ENCODE data around the gene MRPL53. TPM values are rescaled to one million over a fixed set of nuclear protein-coding genes. Genes with fewer than 3 reads are reported as not detected.

The MRPL53 gene
- total and polyA plus RNA-seq, 2 of the 13 experiments (the other 11 are each of a cell fraction or from before 2014, with no cell fraction given), result 34.3 to 51.9 TPM

GRCh38 chr2:74482801-74483674 lies 10.6 kb upstream of the MRPL53 start, which contains the start of the genes CCDC142 and TTC31 (continued):
- no peak for TF ChIP-seq PREB (CRISPR knock-in tag; IDR thresholded peaks at IDR 0.05)
- TF ChIP-seq GTF2F1 (IDR thresholded peaks at IDR 0.05; ENCODE audit: low read length), result 0 out of 2 replicates have a peak, but pooled peaks have one; percentile 52
- no peak for TF ChIP-seq ZNF597 (CRISPR knock-in tag; IDR thresholded peaks at IDR 0.05)
- peak; percentile 92; the same call in 1 of the 2 replicates for TF ChIP-seq ZNF337 (CRISPR knock-in tag; IDR thresholded peaks at IDR 0.05; ENCODE audit: borderline replicate concordance, low read depth)
- TF ChIP-seq ZNF724P (CRISPR knock-in tag; IDR thresholded peaks at IDR 0.05; ENCODE audit: borderline replicate concordance), result peak; percentile 51
- no peak for TF ChIP-seq NBN (conservative IDR thresholded peaks at IDR 0.05)
- peak; percentile 92 for TF ChIP-seq SIX1 (CRISPR knock-in tag; IDR thresholded peaks at IDR 0.05; ENCODE audit: borderline replicate concordance)
- peak; percentile 79; the same call in 1 of the 2 replicates for TF ChIP-seq MIER3 (CRISPR knock-in tag; IDR thresholded peaks at IDR 0.05; ENCODE audit: borderline replicate concordance)
- TF ChIP-seq MXD4 (CRISPR knock-in tag; IDR thresholded peaks at IDR 0.05), result peak; percentile 74; the same call in 1 of the 2 replicates
- no peak for TF ChIP-seq CBX2 (IDR thresholded peaks at IDR 0.05; ENCODE audit: low read depth, low read length)
- no peak for TF ChIP-seq CBX2 (CRISPR knock-in tag; IDR thresholded peaks at IDR 0.05; ENCODE audit: low read depth)
- no peak for TF ChIP-seq IKZF1 (IDR thresholded peaks at IDR 0.05)
- peak; percentile 90; the same call in 1 of the 2 replicates for TF ChIP-seq NPAS2 (CRISPR knock-in tag; IDR thresholded peaks at IDR 0.05; ENCODE audit: borderline replicate concordance)
- no peak; the same call in 1 of the 2 replicates for TF ChIP-seq ZNF34 (CRISPR knock-in tag; IDR thresholded peaks at IDR 0.05; ENCODE audit: borderline replicate concordance)
- peak; percentile 71 for TF ChIP-seq ZNF317 (CRISPR knock-in tag; IDR thresholded peaks at IDR 0.05)
- no peak for TF ChIP-seq RFX1 (IDR thresholded peaks at IDR 0.05)
- TF ChIP-seq ZNF180 (CRISPR knock-in tag; IDR thresholded peaks at IDR 0.05; ENCODE audit: borderline replicate concordance, low read depth), result no peak
- TF ChIP-seq TEF (CRISPR knock-in tag; IDR thresholded peaks at IDR 0.05), result no peak
- peak; percentile 70 for TF ChIP-seq FOXP4 (CRISPR knock-in tag; IDR thresholded peaks at IDR 0.05)
- no peak for TF ChIP-seq ZNF235 (CRISPR knock-in tag; IDR thresholded peaks at IDR 0.05; ENCODE audit: borderline replicate concordance)
- TF ChIP-seq JUN (CRISPR knock-in tag; IDR thresholded peaks at IDR 0.05), result peak; percentile 18; the same call in 1 of the 2 replicates
- peak; percentile 87 for TF ChIP-seq E2F1 (CRISPR knock-in tag; IDR thresholded peaks at IDR 0.05)
- TF ChIP-seq HNF4A (CRISPR knock-in tag; IDR thresholded peaks at IDR 0.05), result peak; percentile 93
- no peak for TF ChIP-seq ZNF720 (CRISPR knock-in tag; IDR thresholded peaks at IDR 0.05)
- TF ChIP-seq ZNF709 (CRISPR knock-in tag; IDR thresholded peaks at IDR 0.05), result peak; percentile 68; the same call in 1 of the 2 replicates
- TF ChIP-seq POLR2AphosphoS2 (IDR thresholded peaks at IDR 0.05; ENCODE audit: low read depth, low read length), result no peak

Data from HepG2 (cell line).